Measurements from ENCODE around the gene HOMER1.
"Not testable (repeated sequence)": the region's sequence is repeated elsewhere in the genome, so short reads cannot be mapped to it uniquely, and the experiment has no call there.

HOMER1 gene

GRCh38 chr5:79407591-79407990 lies 106.3 kb downstream of the HOMER1 start:
- Histone ChIP-seq H3K4me1 (ENCODE audit: control insufficient read depth, low read depth, low read length) (no peaks in the 10 kb centered on the region), H3K9me3 (ENCODE audit: control insufficient read depth, low read depth, low read length) (peaks cover 4% of the 10 kb centered on the region), H3K27me3 (ENCODE audit: control insufficient read depth, insufficient read depth, low read length) (no peaks in the 10 kb centered on the region), H3K27ac (ENCODE audit: low read length) (no peak overlapping the region), H3K36me3 (ENCODE audit: control insufficient read depth, low read depth, low read length) (peaks cover 3% of the 10 kb centered on the region), H3K4me3 (ENCODE audit: low read length) (no peak overlapping the region), H3K9ac (ENCODE audit: low read length) (no peak overlapping the region)

GRCh38 chr5:79401216-79401615 lies 112.7 kb downstream of the HOMER1 start:
- H3K4me3 ChIP-seq (ENCODE audit: low read length) = no peak overlapping the region
- no peaks in the 10 kb centered on the region for H3K4me1 ChIP-seq (ENCODE audit: control insufficient read depth, low read depth, low read length)
- no peaks in the 10 kb centered on the region for H3K9me3 ChIP-seq (ENCODE audit: control insufficient read depth, low read depth, low read length)
- H3K27ac ChIP-seq (ENCODE audit: low read length) = no peak overlapping the region
- H3K9ac ChIP-seq (ENCODE audit: low read length) = no peak overlapping the region
- peaks cover 14% of the 10 kb centered on the region for H3K36me3 ChIP-seq (ENCODE audit: control insufficient read depth, low read depth, low read length)
- H3K27me3 ChIP-seq (ENCODE audit: control insufficient read depth, insufficient read depth, low read length) = no peaks in the 10 kb centered on the region

- Histone ChIP-seq H3K36me3 (ENCODE audit: control insufficient read depth, low read depth, low read length) (peaks cover 30% of the 10 kb centered on the region), H3K9ac (ENCODE audit: low read length) (no peak overlapping the region), H3K27me3 (ENCODE audit: control insufficient read depth, insufficient read depth, low read length) (no peaks in the 10 kb centered on the region), H3K27ac (ENCODE audit: low read length) (no peak overlapping the region), H3K4me1 (ENCODE audit: control insufficient read depth, low read depth, low read length) (no peaks in the 10 kb centered on the region), H3K9me3 (ENCODE audit: control insufficient read depth, low read depth, low read length) (no peaks in the 10 kb centered on the region), H3K4me3 (ENCODE audit: low read length) (no peak overlapping the region)
These were observed 114.9 kb downstream of the HOMER1 start for GRCh38 chr5:79399046-79399445.

GRCh38 chr5:79397080-79397479 lies 116.9 kb downstream of the HOMER1 start:
- no peak overlapping the region for H3K9ac ChIP-seq (ENCODE audit: low read length)
- H3K4me3 ChIP-seq (ENCODE audit: low read length) = no peak overlapping the region
- no peaks in the 10 kb centered on the region for H3K27me3 ChIP-seq (ENCODE audit: control insufficient read depth, insufficient read depth, low read length)
- H3K9me3 ChIP-seq (ENCODE audit: control insufficient read depth, low read depth, low read length) = no peaks in the 10 kb centered on the region
- H3K4me1 ChIP-seq (ENCODE audit: control insufficient read depth, low read depth, low read length) = no peaks in the 10 kb centered on the region
- peaks cover 29% of the 10 kb centered on the region for H3K36me3 ChIP-seq (ENCODE audit: control insufficient read depth, low read depth, low read length)
- H3K27ac ChIP-seq (ENCODE audit: low read length) = no peak overlapping the region

- peaks cover 26% of the 10 kb centered on the region for H3K36me3 ChIP-seq (ENCODE audit: control insufficient read depth, low read depth, low read length)
- H3K9me3 ChIP-seq (ENCODE audit: control insufficient read depth, low read depth, low read length) = no peaks in the 10 kb centered on the region
- H3K27me3 ChIP-seq (ENCODE audit: control insufficient read depth, insufficient read depth, low read length) = no peaks in the 10 kb centered on the region
- H3K9ac ChIP-seq (ENCODE audit: low read length) = no peak overlapping the region
- no peak overlapping the region for H3K4me3 ChIP-seq (ENCODE audit: low read length)
- no peaks in the 10 kb centered on the region for H3K4me1 ChIP-seq (ENCODE audit: control insufficient read depth, low read depth, low read length)
- no peak overlapping the region for H3K27ac ChIP-seq (ENCODE audit: low read length)
These were observed 117.7 kb downstream of the HOMER1 start for GRCh38 chr5:79396265-79396664.

- no peaks in the 10 kb centered on the region for H3K4me1 ChIP-seq (ENCODE audit: control insufficient read depth, low read depth, low read length)
- H3K4me3 ChIP-seq (ENCODE audit: low read length) = no peak overlapping the region
- H3K9ac ChIP-seq (ENCODE audit: low read length) = no peak overlapping the region
- no peaks in the 10 kb centered on the region for H3K27me3 ChIP-seq (ENCODE audit: control insufficient read depth, insufficient read depth, low read length)
- H3K9me3 ChIP-seq (ENCODE audit: control insufficient read depth, low read depth, low read length) = no peaks in the 10 kb centered on the region
- peaks cover 28% of the 10 kb centered on the region for H3K36me3 ChIP-seq (ENCODE audit: control insufficient read depth, low read depth, low read length)
- no peak overlapping the region for H3K27ac ChIP-seq (ENCODE audit: low read length)
These were observed 118.6 kb downstream of the HOMER1 start for GRCh38 chr5:79395296-79395695.

- no peaks in the 10 kb centered on the region for H3K27me3 ChIP-seq (ENCODE audit: control insufficient read depth, insufficient read depth, low read length)
- H3K4me1 ChIP-seq (ENCODE audit: control insufficient read depth, low read depth, low read length) = no peaks in the 10 kb centered on the region
- H3K9ac ChIP-seq (ENCODE audit: low read length) = no peak overlapping the region
- no peak overlapping the region for H3K4me3 ChIP-seq (ENCODE audit: low read length)
- H3K27ac ChIP-seq (ENCODE audit: low read length) = no peak overlapping the region
- peaks cover 35% of the 10 kb centered on the region for H3K36me3 ChIP-seq (ENCODE audit: control insufficient read depth, low read depth, low read length)
- H3K9me3 ChIP-seq (ENCODE audit: control insufficient read depth, low read depth, low read length) = no peaks in the 10 kb centered on the region
These were observed 121.2 kb downstream of the HOMER1 start for GRCh38 chr5:79392776-79393175.

- Histone ChIP-seq H3K27ac (ENCODE audit: low read length) (no peak overlapping the region), H3K4me3 (ENCODE audit: low read length) (no peak overlapping the region), H3K4me1 (ENCODE audit: control insufficient read depth, low read depth, low read length) (no peaks in the 10 kb centered on the region), H3K27me3 (ENCODE audit: control insufficient read depth, insufficient read depth, low read length) (no peaks in the 10 kb centered on the region), H3K36me3 (ENCODE audit: control insufficient read depth, low read depth, low read length) (peaks cover 9% of the 10 kb centered on the region), H3K9me3 (ENCODE audit: control insufficient read depth, low read depth, low read length) (no peaks in the 10 kb centered on the region), H3K9ac (ENCODE audit: low read length) (no peak overlapping the region)
These were observed 127.3 kb downstream of the HOMER1 start for GRCh38 chr5:79386679-79387078.

- not testable (repeated sequence) for H3K27ac ChIP-seq (ENCODE audit: low read length); H3K27me3 ChIP-seq (ENCODE audit: control insufficient read depth, insufficient read depth, low read length); H3K4me1 ChIP-seq (ENCODE audit: control insufficient read depth, low read depth, low read length); H3K36me3 ChIP-seq (ENCODE audit: control insufficient read depth, low read depth, low read length); H3K9me3 ChIP-seq (ENCODE audit: control insufficient read depth, low read depth, low read length); H3K4me3 ChIP-seq (ENCODE audit: low read length); H3K9ac ChIP-seq (ENCODE audit: low read length)
These were observed 128.8 kb downstream of the HOMER1 start for GRCh38 chr5:79385126-79385525.

GRCh38 chr5:79378510-79379186 lies 135.3 kb downstream of the HOMER1 start:
- Histone ChIP-seq H3K4me3 (ENCODE audit: low read length) (no peak overlapping the region), H3K4me1 (ENCODE audit: control insufficient read depth, low read depth, low read length) (no peaks in the 10 kb centered on the region), H3K9me3 (ENCODE audit: control insufficient read depth, low read depth, low read length) (no peaks in the 10 kb centered on the region), H3K27ac (ENCODE audit: low read length) (no peak overlapping the region), H3K36me3 (ENCODE audit: control insufficient read depth, low read depth, low read length) (no peaks in the 10 kb centered on the region), H3K27me3 (ENCODE audit: control insufficient read depth, insufficient read depth, low read length) (no peaks in the 10 kb centered on the region), H3K9ac (ENCODE audit: low read length) (no peak overlapping the region)

- Histone ChIP-seq H3K4me1 (ENCODE audit: control insufficient read depth, low read depth, low read length) (no peaks in the 10 kb centered on the region), H3K9me3 (ENCODE audit: control insufficient read depth, low read depth, low read length) (peaks cover 3% of the 10 kb centered on the region), H3K9ac (ENCODE audit: low read length) (no peak overlapping the region), H3K27me3 (ENCODE audit: control insufficient read depth, insufficient read depth, low read length) (no peaks in the 10 kb centered on the region), H3K36me3 (ENCODE audit: control insufficient read depth, low read depth, low read length) (no peaks in the 10 kb centered on the region), H3K27ac (ENCODE audit: low read length) (no peak overlapping the region), H3K4me3 (ENCODE audit: low read length) (no peak overlapping the region)
These were observed 156.5 kb downstream of the HOMER1 start for GRCh38 chr5:79357398-79357797.

- no peak overlapping the region for H3K27ac ChIP-seq (ENCODE audit: low read length)
- H3K4me3 ChIP-seq (ENCODE audit: low read length) = no peak overlapping the region
- no peaks in the 10 kb centered on the region for H3K4me1 ChIP-seq (ENCODE audit: control insufficient read depth, low read depth, low read length)
- no peaks in the 10 kb centered on the region for H3K27me3 ChIP-seq (ENCODE audit: control insufficient read depth, insufficient read depth, low read length)
- H3K9ac ChIP-seq (ENCODE audit: low read length) = no peak overlapping the region
- peaks cover 3% of the 10 kb centered on the region for H3K9me3 ChIP-seq (ENCODE audit: control insufficient read depth, low read depth, low read length)
- H3K36me3 ChIP-seq (ENCODE audit: control insufficient read depth, low read depth, low read length) = no peaks in the 10 kb centered on the region
These were observed 164.1 kb downstream of the HOMER1 start for GRCh38 chr5:79349881-79350280.

Measured in iPS-18a (cell line).